Tongue (tissue), 2 donors: ENCODE data around the gene OSTM1. TPM values are rescaled to one million over a fixed set of nuclear protein-coding genes. Genes with fewer than 3 reads are reported as not detected.
A peak's percentile ranks its signal among the peaks of the same experiment; 100 is the strongest.

Source experiments
- DNase-seq: peaks from one replicate; pipeline ENCODE4 v3.0.0-alpha.2; 2015
- total RNA-seq: library from RNA; depleted of rRNA; stranded (reverse); fragments of >200 nt; gene quantifications from one replicate; pipeline ENCODE4 v1.2.3, GENCODE V29; 2014

Gene OSTM1, protein sequence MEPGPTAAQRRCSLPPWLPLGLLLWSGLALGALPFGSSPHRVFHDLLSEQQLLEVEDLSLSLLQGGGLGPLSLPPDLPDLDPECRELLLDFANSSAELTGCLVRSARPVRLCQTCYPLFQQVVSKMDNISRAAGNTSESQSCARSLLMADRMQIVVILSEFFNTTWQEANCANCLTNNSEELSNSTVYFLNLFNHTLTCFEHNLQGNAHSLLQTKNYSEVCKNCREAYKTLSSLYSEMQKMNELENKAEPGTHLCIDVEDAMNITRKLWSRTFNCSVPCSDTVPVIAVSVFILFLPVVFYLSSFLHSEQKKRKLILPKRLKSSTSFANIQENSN
- total RNA-seq: 13.1 TPM

- DNase-seq: peak; percentile 94
Measured at GRCh38 chr6:108074359-108075144, at the start of gene OSTM1. TSS of gene OSTM1 (minus strand) at chr6:108074741. CDS start at chr6:108074651, 90 bp downstream.

DNA sequence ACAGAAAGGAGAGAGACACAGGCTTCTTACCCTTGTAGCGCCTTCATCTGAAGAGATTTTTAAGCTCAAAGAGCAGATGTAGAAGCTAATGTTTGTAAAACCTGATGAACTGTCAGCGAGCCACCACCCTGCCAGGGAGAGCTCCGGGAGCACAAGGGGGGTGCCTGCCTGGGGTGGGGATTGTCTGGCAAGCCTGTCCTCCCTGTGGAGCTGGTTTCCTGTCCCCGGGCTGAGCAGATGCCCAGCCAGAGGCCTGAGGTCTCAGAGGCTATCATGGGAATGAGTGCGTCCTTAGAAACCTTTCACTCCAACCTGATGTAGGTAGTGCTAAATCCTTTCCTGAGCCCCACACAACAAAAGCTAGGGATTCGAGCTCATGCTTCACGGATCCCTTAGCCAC lies 49.4 kb upstream of the OSTM1 start:
- no peak for DNase-seq

DNA sequence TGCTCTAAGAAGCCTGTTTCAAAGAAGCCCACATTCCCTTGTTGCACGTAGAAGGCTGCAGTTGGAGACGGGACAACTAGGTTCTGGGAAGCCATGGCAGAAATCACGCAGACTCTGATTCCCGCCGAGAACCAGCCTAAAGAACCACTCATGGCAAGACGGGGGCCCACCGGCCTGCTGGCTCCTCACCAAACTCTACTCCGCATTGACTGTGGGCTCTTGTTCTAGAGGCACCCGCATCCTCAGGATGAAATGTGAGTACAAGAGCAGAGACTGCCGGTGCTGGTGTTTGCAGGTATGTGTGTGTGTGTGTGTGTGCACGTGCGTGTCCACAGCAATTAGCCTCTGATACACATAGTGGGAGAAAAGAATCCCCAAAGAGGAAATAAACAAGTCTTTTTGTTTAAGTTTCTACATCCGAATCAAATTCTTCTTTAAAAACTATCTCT lies 49.0 kb upstream of the OSTM1 start:
- no peak for DNase-seq

- no peak for DNase-seq
Measured at GRCh38 chr6:108121612-108122011, 47.1 kb upstream of the OSTM1 start.

DNA sequence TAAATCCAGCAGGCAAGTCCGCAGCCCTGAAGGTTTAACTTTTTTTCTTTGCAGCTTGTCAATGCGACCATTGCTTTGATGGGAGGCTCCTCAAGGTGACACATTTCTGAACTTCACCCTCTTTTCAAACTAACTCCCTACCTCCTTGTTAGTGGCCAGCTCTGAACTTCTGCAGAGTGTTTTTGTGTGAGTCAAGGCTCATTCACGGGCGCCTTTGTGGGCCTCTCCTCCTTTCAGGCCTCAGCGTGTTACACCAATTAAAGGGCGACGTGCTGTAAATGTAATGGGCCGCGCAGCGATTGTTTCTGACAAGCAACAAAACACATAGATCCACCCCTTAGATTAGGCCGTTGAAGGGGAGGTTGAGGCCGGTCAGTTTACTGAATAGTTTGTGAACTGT lies 45.8 kb upstream of the OSTM1 start:
- DNase-seq: no peak

- no peak for DNase-seq
Measured at GRCh38 chr6:108119769-108120141, 45.2 kb upstream of the OSTM1 start.

GRCh38 chr6:108118810-108119768 lies 44.5 kb upstream of the OSTM1 start:
- no peak for DNase-seq

- no peak for DNase-seq
Measured at GRCh38 chr6:108118359-108118724, 43.8 kb upstream of the OSTM1 start.

DNA sequence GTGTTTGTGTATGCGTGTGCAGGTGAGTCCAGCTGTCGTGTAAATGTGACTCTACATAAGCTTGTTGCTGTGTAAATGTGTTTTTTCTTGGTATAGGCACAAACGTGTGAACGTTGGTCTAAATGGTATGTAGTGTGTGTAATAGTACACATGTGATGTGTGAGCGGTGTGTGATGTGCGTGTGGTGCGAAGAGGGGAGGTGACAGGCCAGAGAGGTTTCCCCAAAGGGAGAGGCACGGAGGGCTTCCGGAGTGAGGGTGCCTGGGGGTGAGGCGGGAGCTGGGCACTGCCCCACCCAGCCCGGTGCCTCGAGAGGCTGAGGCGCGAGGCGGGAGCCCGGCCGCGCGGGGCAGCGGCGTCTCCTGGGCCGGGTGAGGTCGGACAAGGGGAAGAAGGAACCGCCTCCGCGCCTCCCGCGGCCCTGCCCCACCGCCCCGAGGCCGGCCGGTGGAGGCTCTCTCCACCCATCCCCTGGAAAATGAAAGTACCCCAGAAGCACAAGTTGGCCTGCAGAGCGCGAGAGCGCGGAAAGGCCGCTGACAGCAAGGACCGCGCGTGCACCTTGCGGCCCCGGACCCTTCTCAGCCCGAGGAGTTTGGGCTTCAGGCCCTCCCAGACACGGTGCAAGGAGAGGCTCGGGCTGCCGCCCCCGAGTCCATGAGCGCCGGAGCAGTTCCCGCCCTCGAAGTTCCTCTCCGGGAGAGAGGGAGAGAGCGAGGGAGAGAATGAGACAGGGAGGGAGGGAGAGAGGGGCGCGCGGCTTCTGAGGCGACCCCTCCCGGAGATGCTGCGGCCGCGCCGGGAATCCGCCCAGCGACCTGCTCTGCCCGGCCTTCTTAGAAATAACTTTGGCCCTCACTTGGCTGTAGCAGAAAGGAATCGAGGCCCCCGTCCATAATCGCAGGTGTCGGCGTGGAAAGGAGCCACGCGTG lies 43.2 kb upstream of the OSTM1 start:
- DNase-seq: peak; percentile 24

DNA sequence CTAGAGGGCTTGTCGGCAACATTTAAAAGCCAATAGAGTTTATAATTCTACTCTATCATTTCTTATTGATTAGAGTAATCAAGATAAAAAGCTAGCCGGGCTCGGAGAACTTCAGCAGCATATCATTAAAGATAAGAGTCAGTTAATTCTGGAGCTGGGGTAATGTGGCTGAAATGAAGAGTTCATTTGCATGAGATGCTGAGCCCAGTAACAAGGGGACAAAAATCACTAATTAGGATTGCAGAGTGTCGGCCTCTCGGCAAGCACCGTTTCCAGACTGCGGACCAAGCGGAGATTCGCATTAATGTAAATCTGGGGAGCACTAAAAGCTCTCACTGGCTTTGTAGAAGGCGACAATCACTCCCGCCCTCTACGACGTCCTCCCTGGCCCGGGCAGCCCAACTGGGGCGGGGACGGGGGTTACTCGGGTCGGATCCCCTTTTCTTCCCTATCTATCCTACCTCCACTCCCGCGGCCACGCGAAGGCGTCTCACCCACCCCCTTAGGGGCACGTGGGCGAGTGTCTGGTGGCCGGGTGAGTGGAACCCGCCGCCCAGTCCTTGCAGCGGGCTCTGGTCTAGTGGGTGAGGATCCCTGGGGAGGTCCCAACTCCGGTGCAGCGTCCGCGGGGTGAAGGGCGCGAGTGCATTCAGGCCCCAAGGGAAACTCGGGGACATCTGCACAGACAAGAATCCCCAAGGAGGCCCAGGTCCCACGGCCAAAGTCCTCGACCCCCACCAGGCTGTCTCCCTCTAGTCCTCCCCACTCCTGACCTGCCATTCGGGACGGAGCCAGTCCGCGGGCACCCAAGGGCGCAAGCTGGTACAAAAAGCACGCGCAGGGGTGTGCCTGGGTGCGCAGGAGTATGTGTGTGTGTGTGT lies 42.2 kb upstream of the OSTM1 start:
- no peak for DNase-seq

- peak; percentile 41 for DNase-seq
Measured at GRCh38 chr6:108115598-108116058, 41.1 kb upstream of the OSTM1 start.

DNA sequence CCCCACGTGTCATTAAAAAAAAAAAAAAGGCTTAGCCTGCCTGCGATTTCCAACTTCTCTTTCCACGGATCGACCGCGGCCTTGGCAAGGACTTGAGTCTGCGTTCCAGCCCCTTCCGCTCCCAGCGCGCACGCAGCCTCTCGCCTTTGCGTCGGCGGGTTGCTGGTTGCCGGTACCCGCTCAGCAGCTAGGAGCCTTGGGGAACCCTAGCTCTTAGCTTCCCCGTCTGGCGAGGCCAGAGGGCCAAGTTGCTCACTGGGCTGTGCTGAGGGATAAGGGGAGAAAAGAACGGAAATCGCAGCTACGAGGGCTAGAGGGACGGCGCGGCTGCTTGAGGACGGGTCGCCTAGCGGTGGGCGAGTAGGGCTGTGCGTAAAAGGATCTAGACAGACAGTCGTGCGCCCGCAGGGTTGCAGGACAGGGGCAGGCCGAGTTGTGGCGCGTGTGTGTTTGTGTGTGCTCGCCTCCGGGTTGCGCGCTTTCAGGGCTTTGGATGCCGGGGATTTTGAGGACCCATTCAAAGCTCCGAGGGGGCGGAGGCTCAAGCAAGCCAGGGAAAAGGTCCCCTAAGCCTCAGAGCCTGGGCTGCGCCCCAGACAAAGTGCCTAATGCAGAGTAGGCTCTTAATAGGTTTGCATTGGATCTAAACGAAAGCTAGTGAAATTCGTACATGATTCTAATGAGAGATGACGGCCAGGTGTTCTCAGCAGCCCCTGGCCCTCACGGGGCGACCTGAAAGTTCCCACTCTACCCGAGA lies 40.5 kb upstream of the OSTM1 start:
- peak; percentile 66 for DNase-seq

GRCh38 chr6:108113557-108114519 lies 39.3 kb upstream of the OSTM1 start:
- DNase-seq: peak; percentile 83

DNA sequence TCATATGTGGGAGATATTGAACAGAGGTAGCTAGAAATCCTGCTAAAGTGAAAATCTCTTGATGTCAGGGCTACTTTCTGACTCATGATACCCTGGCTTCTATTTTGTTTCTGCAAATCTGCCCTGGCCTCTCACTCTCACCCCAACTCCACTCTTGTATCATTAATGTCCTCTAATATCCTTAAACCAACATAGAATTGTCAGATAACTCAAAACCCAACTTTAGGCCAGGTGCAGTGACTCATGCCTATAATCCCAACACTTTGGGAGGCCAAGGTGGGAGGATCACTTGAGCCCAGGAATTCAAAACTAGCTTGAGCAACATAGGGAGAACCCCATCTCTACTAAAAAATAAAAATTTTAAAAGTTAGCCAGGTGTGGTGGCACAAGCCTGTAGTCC lies 33.8 kb upstream of the OSTM1 start:
- DNase-seq: no peak

DNA sequence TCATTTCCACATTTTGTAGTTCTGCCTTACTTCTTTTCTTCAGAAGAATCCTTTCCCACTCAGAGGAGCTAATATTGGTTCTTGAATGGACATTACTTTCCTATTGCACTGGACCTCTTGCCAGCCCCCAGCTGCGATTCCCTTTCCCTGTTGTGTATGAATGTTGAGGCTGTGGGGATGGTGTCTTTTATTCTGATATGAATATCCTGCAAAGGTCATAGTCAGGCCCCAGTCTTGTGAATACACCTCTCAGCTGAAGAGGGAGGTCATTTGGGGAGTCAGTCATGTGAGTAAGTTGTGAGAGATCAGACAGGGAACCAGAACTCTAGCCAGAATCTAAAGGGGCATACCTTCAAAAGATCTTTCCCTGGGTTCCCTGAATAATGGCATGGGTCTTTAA lies 32.6 kb upstream of the OSTM1 start:
- no peak for DNase-seq

GRCh38 chr6:108106694-108107093 lies 32.2 kb upstream of the OSTM1 start:
- DNase-seq: no peak

GRCh38 chr6:108106261-108106660 lies 31.7 kb upstream of the OSTM1 start:
- no peak for DNase-seq

GRCh38 chr6:108105571-108105970 lies 31.0 kb upstream of the OSTM1 start:
- no peak for DNase-seq
